Renal pelvis (tissue), 12 donors: ENCODE data around the gene VAV3. TPM values are rescaled to one million over a fixed set of nuclear protein-coding genes. Genes with fewer than 3 reads are reported as not detected.
"Not testable (repeated sequence)": the region's sequence is repeated elsewhere in the genome, so short reads cannot be mapped to it uniquely, and the experiment has no call there.

Source experiments
- DNase-seq: peaks from one replicate; pipeline ENCODE4 v3.0.0-alpha.2; 2013
- long read RNA-seq, 16 experiments: transcript quantifications; one replicate each; lab custom pipeline, GENCODE V29; 2026
- polyA plus RNA-seq, 3 donors: library from polyadenylated mRNA; unstranded; fragments of 120-200 nt; gene quantifications; one replicate each; pipeline ENCODE4 v1.2.1, GENCODE V29; 2013; ENCODE audit not compliant: insufficient read length in 3 of 3

Gene VAV3, protein sequence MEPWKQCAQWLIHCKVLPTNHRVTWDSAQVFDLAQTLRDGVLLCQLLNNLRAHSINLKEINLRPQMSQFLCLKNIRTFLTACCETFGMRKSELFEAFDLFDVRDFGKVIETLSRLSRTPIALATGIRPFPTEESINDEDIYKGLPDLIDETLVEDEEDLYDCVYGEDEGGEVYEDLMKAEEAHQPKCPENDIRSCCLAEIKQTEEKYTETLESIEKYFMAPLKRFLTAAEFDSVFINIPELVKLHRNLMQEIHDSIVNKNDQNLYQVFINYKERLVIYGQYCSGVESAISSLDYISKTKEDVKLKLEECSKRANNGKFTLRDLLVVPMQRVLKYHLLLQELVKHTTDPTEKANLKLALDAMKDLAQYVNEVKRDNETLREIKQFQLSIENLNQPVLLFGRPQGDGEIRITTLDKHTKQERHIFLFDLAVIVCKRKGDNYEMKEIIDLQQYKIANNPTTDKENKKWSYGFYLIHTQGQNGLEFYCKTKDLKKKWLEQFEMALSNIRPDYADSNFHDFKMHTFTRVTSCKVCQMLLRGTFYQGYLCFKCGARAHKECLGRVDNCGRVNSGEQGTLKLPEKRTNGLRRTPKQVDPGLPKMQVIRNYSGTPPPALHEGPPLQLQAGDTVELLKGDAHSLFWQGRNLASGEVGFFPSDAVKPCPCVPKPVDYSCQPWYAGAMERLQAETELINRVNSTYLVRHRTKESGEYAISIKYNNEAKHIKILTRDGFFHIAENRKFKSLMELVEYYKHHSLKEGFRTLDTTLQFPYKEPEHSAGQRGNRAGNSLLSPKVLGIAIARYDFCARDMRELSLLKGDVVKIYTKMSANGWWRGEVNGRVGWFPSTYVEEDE
- polyA plus RNA-seq, result 100 to 1,000 TPM; 122 to 149 (median 125) TPM
- long read RNA-seq, donor 1, transcript VAV3-203 (10 exons, 1,293 nt), result major isoform, 22 of 34 reads
- long read RNA-seq, donor 1, partial matches to known transcripts, result 10 of 34 reads
- long read RNA-seq, donor 1, other reads (novel, unspliced or antisense), result 0 of 34 reads
- long read RNA-seq, donor 2, full-length matches to known transcripts, result 26 of 41 reads
- long read RNA-seq, donor 2, partial matches to known transcripts, result 15 of 41 reads
- long read RNA-seq, donor 2, other reads (novel, unspliced or antisense), result 0 of 41 reads
- long read RNA-seq, donor 3, transcript VAV3-203 (10 exons, 1,293 nt), result major isoform, 14 of 27 reads
- long read RNA-seq, donor 3, transcript VAV3-212 (9 exons, 1,374 nt), result minor isoform, 5 of 27 reads
- long read RNA-seq, donor 3, partial matches to known transcripts, result 8 of 27 reads
- long read RNA-seq, donor 3, other reads (novel, unspliced or antisense), result 0 of 27 reads
- long read RNA-seq, donor 4, transcript VAV3-203 (10 exons, 1,293 nt), result major isoform, 11 of 23 reads
- long read RNA-seq, donor 4, partial matches to known transcripts, result 9 of 23 reads
- long read RNA-seq, donor 4, other reads (novel, unspliced or antisense), result 0 of 23 reads
- long read RNA-seq, donor 5, partial matches to known transcripts, result 0 of 7 reads
- long read RNA-seq, donor 5, other reads (novel, unspliced or antisense), result 0 of 7 reads
- long read RNA-seq, donor 6, transcript VAV3-203 (10 exons, 1,293 nt), result major isoform, 10 of 24 reads
- long read RNA-seq, donor 6, partial matches to known transcripts, result 10 of 24 reads
- long read RNA-seq, donor 6, other reads (novel, unspliced or antisense), result 0 of 24 reads
- long read RNA-seq, donor 7, full-length matches to known transcripts, result 28 of 49 reads
- long read RNA-seq, donor 7, partial matches to known transcripts, result 21 of 49 reads
- long read RNA-seq, donor 7, other reads (novel, unspliced or antisense), result 0 of 49 reads
- long read RNA-seq, donor 8, result 0 reads
- long read RNA-seq, donor 9, transcript VAV3-203 (10 exons, 1,293 nt), result major isoform, 20 of 45 reads
- long read RNA-seq, donor 9, transcript VAV3-212 (9 exons, 1,374 nt), result minor isoform, 10 of 45 reads
- long read RNA-seq, donor 9, partial matches to known transcripts, result 15 of 45 reads
- long read RNA-seq, donor 9, other reads (novel, unspliced or antisense), result 0 of 45 reads
- long read RNA-seq, donor 10, transcript VAV3-203 (10 exons, 1,293 nt), result major isoform, 11 of 32 reads
- long read RNA-seq, donor 10, partial matches to known transcripts, result 17 of 32 reads
- long read RNA-seq, donor 10, other reads (novel, unspliced or antisense), result 0 of 32 reads
- long read RNA-seq, donor 11, transcript VAV3-203 (10 exons, 1,293 nt), result major isoform, 9 of 27 reads
- long read RNA-seq, donor 11, partial matches to known transcripts, result 16 of 27 reads
- long read RNA-seq, donor 11, other reads (novel, unspliced or antisense), result 0 of 27 reads
- long read RNA-seq, donor 12, full-length matches to known transcripts, result 26 of 46 reads
- long read RNA-seq, donor 12, partial matches to known transcripts, result 20 of 46 reads
- long read RNA-seq, donor 12, other reads (novel, unspliced or antisense), result 0 of 46 reads
- long read RNA-seq, donor 13, transcript VAV3-203 (10 exons, 1,293 nt), result major isoform, 10 of 28 reads
- long read RNA-seq, donor 13, partial matches to known transcripts, result 16 of 28 reads
- long read RNA-seq, donor 13, other reads (novel, unspliced or antisense), result 0 of 28 reads
- long read RNA-seq, donor 14, result 0 reads
- long read RNA-seq, donor 15, full-length matches to known transcripts, result 6 of 12 reads
- long read RNA-seq, donor 15, partial matches to known transcripts, result 6 of 12 reads
- long read RNA-seq, donor 15, other reads (novel, unspliced or antisense), result 0 of 12 reads
- long read RNA-seq, donor 16, full-length matches to known transcripts, result 31 of 45 reads
- long read RNA-seq, donor 16, partial matches to known transcripts, result 14 of 45 reads
- long read RNA-seq, donor 16, other reads (novel, unspliced or antisense), result 0 of 45 reads

DNA sequence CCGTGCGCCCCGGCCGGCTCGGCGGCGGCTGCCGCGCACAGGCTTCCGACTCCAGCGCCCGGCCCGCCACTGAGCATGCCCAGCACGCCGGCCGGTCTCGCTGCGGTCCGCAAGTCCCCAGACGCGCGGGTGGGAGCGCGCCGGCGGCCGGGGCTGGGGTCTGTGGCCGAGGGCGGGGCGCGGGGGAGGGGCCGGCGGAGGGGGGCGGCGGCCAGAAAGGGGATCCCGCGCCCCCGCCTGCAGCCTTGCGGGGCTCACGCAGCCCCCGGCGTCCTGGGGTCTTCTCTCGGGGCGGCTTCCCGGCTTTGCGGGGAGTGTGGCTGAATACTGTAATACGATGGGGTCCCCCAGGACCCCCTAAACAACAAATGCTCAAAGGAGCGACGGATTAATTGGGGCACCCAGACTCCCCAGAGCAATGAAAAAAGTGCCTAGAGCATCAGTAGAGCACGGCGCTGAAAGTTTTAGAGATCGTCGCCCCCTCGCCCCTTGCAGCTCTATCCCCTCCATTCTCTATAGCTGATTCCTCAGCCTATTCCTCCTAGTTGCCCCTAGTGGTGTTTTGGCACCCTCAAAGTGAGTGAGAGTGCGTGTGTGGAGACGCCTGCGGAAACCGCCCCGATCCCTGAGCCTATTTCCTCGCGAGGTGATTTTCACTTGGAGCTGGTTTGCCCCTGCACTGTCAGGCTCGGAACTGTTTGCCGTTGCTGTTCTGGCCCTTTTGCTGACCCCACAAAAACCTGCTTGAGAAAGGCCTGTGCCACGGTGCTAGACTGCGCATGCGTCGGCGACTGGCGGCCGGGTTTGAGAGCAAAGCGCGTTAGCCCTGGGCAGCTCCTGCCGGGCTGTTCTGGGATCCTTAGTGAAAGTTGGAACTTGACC is at the start of gene VAV3:
VAV3 (minus strand) TSS at position 71 of the 882 bp plus-strand sequence. CDS start 311 bp downstream, outside the sequence.
- peak; percentile 68 for DNase-seq

GRCh38 chr1:108012553-108012952 is 47.6 kb upstream of the VAV3 start:
- DNase-seq, result no peak

DNA sequence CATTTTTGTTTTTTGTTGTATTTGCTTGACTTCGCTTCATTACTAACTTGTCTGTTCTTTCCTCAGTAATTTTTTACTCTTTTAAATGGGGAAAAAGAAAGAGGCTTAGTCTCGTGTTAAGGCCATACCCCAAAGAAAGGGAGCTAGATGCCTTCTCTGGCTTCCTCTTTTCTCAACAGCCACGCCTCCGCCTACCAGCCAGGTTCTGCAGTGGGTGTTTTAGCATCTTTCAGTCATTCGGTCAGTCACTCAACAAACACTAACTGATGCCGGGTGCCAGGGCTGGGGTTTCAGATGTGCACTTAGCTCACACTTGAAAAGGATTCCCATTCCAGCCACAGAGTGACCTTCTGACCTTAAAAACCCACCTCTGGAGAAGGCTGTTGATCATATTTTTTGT is 46.3 kb upstream of the VAV3 start:
- no peak for DNase-seq

DNA sequence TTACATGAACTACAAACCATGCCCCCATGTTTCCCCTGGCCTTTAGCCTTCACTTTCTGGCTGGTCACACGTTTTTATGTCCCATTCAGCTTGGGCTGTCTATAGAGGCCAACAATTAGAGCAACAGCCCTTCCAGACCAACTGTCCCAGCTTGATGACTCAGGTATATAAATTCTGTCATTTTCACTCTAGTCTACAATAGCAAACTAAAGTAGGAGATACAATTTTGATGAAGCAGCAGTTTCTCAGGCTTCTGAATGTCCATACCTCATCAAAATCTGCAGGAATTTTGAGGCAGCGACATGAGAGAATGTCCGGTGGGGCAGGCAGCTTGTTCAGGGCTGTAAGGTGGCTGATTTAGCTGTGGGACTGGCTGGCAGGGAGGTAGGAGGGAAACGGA is 45.6 kb upstream of the VAV3 start:
- DNase-seq, result no peak

DNA sequence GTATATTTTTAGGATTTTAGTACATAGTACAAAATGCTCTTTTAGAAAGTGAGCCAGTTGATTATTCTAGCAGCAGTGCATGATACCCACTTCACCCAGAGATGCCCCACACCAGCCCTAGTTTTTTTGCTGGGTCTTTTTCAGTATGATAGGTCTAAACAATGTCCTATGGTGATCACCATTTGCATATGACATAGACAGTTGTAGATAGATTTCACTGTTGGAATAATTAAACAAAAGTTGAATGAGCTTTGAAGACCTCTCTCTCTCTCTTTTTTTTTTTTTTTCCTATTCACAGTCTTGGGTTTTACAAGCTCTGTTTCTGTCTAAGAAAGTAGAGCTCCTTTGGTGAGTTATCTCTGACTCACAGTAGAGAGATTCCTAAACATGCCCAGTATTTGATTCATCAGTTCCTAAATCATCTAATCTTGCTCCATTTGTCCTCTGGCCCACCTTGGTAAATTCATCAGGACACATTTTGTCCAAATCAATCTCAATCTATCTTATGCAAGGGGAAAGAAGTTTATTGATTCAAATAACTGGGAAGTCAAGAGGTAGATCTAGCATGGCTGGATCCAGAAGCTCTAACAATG is 44.7 kb upstream of the VAV3 start:
- no peak for DNase-seq

DNA sequence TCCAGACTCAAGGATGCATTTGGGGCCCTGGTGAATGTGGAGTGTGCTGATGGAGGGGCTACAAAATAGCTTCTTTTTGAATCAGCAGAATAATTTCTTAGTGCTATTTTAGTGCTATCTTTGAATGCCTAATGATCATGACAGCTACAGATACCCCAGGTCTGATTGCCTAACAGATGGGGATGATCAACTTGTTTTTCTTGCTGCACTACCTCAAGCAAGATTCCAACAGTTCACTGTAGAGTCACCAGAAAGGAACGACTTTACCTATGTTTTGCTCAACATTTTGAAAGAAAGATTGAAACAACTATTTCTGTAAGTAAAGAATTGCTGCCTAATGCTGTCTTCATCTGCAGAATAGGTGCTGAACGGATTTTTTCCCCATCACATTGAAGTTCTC is 42.6 kb upstream of the VAV3 start:
- DNase-seq, result no peak

DNA sequence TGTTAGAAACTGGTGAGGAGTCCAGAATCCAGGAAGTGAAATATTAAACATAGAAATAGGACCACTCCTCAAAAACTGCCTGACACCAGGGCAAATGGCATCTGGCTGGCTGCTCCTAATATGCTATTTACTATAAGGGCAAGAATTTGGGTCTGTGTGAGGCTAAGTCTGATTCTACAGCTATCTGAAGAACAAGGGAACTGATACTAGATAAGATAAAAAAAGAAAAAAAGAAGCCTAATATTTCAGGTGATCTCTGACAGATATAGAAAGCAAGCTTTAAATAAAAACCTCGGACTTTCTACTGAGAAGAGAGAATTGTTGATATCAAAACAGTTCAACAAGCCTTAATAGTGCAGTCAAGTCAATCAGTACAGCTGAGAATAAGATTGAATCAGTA is 42.1 kb upstream of the VAV3 start:
- no peak for DNase-seq

GRCh38 chr1:108004919-108005318 is 39.9 kb upstream of the VAV3 start:
- not testable (repeated sequence) for DNase-seq

DNA sequence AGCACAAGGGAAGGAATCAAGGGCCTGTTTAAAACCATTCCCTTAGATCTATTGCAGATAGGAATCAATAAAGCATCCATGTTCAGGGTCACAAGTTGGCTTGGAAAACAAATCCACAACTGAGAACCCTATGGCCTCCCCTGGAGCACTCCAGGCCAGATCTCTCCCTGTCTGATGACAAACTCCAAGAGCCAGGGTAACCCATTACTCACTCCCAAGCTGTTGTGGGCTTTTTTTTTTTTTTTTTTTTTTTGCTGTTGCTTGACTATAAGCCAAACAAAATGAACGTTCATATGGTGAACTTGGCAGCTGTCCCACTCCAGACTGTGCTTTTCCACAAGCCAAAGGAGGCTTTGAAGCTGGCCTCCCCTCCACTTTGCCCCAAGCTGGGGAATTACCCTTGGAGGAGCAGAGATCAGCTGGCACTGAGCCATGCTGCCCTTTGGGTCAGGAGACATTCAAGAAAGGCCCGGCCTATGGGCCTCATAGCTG is 35.7 kb upstream of the VAV3 start:
- peak; percentile 69 for DNase-seq

- DNase-seq, result no peak
Observed at GRCh38 chr1:108000184-108000583, 35.2 kb upstream of the VAV3 start.

GRCh38 chr1:107997866-107998265 is 32.9 kb upstream of the VAV3 start:
- no peak for DNase-seq

- no peak for DNase-seq
Observed at GRCh38 chr1:107993920-107994319, 28.9 kb upstream of the VAV3 start.

- no peak for DNase-seq
Observed at GRCh38 chr1:107992347-107992746, 27.4 kb upstream of the VAV3 start.

DNA sequence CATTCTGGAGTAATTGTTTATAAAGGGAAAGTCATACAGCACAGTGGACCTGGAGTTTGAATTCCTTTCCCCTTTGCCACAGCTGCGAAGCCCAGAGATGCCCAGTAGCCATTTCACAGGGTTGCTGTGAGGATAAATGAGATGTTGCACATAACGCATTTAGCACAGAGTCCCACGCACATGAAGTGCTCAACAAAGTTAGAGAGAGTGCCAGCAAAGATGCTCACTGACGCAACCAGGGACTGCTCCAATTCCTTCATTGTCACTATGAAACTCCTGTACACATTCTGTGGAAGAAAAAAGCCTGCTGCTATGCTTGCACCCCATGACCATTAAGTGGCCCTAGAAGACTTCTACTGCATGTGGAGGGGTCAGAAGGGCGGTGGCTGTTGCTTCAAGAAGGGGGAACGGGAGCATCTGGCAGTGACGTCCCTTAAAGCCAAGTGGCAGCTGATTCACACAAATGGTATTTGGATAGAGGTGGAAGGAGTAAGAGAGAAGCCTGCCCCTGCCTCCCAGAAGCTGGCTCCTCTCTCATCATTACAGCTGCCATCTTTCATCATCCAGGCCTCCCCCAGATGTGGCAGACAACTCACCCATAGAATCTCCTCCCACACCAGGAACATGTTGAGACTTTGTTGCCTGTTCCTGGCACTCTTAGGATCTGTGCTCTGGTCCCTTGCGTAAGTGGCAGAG is 26.5 kb upstream of the VAV3 start:
- no peak for DNase-seq

DNA sequence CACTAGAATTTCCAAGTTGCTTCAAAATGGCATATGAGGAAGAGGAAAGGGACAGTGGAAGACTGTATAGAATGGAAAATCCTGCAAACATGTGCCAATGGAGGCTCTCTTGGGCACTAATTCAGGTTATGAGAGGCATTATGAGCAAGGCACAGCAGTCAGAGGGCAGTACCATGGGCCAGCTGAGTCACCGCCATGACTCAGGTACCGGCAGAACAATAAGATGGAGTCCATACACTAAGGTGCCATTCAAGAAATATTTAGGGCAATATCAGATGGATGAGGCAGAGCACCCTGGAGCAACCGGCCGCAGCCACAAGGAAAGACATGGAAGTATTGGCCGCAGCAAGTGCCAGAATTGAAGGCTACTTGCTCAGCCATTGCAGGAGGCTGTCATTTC is 25.6 kb upstream of the VAV3 start:
- DNase-seq, result no peak

DNA sequence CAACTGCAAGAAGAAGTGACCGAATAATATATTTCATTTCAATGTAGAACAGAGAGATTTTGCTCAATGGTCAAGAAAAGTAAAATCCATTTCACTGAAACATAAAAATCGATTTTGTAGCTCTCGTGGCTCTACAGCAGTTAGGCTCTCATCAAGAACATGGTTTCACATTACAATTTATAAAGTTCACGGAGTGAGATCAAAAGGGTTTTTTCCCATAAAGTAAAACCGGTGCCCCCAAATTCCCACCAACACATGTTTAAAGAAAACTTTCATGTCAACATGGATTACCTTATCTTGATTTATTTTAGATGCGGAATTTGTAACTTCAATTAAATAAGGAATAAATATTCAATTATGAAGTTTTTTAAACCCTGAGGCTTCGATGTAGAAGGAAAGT is 16.3 kb upstream of the VAV3 start:
- DNase-seq, result no peak
